IPS-NIHi7 (cell line): Measurements from ENCODE around the gene SLC25A13.
"Not testable (repeated sequence)": the region's sequence is repeated elsewhere in the genome, so short reads cannot be mapped to it uniquely, and the experiment has no call there.

ENCODE experiments used
- DNase-seq: peaks from one replicate; pipeline ENCODE4 v3.0.0; 2012; ENCODE audit warnings: mixed read lengths; ENCODE audit errors: extremely low spot score

SLC25A13 gene

DNA sequence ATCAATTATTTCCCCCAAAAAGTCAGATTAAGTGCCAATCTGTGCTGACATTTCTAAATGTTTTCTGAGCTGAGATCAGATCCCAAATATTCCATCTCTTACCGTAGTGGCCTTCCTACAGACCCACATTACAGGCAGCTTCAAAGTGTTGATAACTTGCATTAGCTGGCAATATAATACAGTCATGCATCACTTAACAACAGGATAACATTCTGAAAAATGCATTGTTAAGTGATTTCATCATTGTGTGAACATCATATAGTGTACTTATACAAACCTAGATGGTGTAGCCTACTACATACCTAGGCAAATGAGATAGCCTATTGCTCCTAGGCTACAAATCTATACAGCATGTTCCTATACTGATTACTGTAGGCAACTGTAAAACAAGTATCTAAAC is 22.4 kb downstream of the SLC25A13 start:
- no peak for DNase-seq

- DNase-seq = no peak
Observed at GRCh38 chr7:96297876-96298275, 24.0 kb downstream of the SLC25A13 start.

GRCh38 chr7:96297446-96297845 is 24.5 kb downstream of the SLC25A13 start:
- not testable (repeated sequence) for DNase-seq

- DNase-seq = not testable (repeated sequence)
Observed at GRCh38 chr7:96293911-96294310, 28.0 kb downstream of the SLC25A13 start.

DNA sequence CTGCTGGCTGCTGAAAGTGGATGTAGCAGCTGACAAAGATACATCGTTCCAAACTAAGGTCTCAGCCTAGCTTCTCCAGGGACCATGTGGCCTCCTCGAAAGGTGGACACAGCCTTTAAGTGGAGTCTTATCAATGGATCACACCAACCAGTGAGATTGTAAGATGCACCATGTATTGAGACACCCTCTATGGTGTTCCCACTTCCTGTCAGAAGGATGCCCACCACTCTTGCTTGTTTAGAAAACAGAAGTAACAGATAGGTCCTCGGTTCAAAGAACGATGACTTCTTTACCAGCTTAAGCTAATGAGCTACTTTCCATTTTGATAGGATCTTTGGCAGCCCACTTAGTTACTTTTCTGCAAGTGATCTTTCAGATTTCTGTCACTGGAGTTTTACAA is 34.3 kb downstream of the SLC25A13 start:
- no peak for DNase-seq

- DNase-seq = no peak
Observed at GRCh38 chr7:96287132-96287531, 34.8 kb downstream of the SLC25A13 start.

GRCh38 chr7:96285579-96285978 is 36.3 kb downstream of the SLC25A13 start:
- no peak for DNase-seq

DNA sequence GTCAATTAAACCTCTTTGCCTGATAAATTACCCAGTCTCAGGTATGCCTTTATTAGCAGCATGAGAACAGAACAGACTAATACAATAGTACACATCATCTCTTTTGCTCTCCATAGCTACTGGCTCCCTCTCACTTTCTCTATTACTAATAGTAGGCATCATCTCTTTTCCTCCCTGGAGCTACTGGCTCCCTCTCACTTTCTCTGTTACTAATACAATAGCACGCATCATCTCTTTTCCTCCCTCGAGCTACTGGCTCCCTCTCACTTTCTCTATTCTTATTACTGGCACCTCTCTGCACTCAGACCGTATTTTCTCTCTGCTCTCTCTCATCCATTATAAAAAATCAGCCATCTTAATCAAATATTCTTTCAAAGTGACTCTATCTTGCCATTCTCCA is 37.1 kb downstream of the SLC25A13 start:
- no peak for DNase-seq

- no peak for DNase-seq
Observed at GRCh38 chr7:96284240-96284639, 37.7 kb downstream of the SLC25A13 start.

GRCh38 chr7:96282835-96283234 is 39.1 kb downstream of the SLC25A13 start:
- DNase-seq = no peak

DNA sequence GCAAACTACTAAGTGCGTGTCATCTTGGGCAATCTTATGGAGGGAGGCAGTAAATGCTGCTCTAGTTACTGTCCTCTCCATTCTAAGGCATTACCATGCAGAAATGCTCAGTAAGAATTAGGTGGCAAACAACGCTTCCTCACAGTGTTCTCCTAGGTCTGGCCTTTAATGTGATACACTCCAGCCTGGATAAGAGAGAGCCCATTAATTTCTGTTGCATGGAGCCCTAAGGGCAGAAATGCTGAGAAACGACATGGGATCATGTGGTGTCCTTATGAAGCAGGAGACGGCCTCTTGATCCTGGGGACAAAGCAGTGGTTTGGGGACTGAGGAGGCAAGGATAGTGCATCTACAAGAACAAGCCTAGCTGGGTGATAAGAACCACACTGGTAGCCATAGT is 44.0 kb downstream of the SLC25A13 start:
- no peak for DNase-seq

GRCh38 chr7:96276019-96276418 is 45.9 kb downstream of the SLC25A13 start:
- DNase-seq = no peak

DNA sequence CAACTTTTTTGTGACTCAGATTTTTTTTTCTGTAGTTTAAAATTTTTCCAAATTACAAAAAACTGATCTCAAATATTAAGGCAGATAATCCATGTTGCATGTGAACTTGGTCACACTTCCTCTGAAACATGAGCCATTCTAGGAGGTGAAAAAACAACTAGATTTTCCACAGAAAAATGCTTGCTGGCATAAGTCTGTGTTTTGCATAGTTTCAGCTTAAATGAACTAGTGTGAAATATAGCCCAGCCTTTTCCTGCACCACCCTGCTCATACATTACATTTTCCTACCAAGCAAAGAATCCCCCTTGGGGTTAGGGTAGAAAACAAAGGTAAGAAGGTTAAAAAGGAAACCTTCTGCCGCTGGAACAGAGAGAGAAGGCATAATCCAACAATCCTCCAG is 48.2 kb downstream of the SLC25A13 start:
- no peak for DNase-seq

- DNase-seq = no peak
Observed at GRCh38 chr7:96269246-96269994, 52.5 kb downstream of the SLC25A13 start.

GRCh38 chr7:96266580-96266979 is 55.3 kb downstream of the SLC25A13 start:
- DNase-seq = no peak

GRCh38 chr7:96266015-96266414 is 55.9 kb downstream of the SLC25A13 start:
- DNase-seq = no peak

- no peak for DNase-seq
Observed at GRCh38 chr7:96253964-96254363, 67.9 kb downstream of the SLC25A13 start.

DNA sequence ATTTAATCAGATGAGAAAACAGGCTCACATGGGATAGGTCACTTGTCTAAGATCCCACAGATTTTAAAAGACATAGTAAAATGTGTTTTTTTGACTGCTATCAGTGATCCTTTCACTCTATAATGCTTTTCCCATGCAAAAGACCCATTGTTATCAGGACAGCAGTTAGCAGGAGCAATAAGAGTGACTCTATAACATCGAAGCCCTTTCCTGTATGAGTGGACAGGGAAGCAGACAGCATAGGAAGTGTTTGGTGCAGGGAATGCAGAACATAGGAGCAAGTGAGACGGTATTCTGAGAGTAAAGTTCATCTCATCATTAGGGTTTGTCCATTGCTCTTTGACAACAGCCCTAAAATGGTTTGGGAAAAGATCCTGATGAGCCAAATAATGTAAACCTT is 68.5 kb downstream of the SLC25A13 start:
- DNase-seq = no peak

- no peak for DNase-seq
Observed at GRCh38 chr7:96250776-96251361, 71.0 kb downstream of the SLC25A13 start.

GRCh38 chr7:96248405-96248804 is 73.5 kb downstream of the SLC25A13 start:
- DNase-seq = no peak

DNA sequence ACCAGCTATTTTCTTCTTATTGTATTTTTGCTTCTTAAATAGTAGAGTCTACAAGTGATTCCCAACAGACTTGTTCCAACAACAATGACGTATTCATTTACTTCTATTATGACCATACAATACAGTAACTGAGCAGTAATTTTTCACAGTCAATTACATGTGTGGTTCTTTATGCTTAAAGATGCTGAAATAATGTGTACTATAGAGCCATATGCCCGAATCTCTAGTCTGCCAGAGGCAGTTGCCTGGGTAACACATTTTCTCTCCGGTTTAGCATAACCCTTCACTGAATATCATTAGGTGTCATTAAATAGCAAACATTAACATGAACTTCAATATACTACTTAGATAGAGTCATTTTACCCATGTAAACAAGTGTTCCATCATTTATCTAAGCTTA is 75.0 kb downstream of the SLC25A13 start:
- DNase-seq = no peak

- DNase-seq = no peak
Observed at GRCh38 chr7:96244992-96245292, 77.0 kb downstream of the SLC25A13 start.

DNA sequence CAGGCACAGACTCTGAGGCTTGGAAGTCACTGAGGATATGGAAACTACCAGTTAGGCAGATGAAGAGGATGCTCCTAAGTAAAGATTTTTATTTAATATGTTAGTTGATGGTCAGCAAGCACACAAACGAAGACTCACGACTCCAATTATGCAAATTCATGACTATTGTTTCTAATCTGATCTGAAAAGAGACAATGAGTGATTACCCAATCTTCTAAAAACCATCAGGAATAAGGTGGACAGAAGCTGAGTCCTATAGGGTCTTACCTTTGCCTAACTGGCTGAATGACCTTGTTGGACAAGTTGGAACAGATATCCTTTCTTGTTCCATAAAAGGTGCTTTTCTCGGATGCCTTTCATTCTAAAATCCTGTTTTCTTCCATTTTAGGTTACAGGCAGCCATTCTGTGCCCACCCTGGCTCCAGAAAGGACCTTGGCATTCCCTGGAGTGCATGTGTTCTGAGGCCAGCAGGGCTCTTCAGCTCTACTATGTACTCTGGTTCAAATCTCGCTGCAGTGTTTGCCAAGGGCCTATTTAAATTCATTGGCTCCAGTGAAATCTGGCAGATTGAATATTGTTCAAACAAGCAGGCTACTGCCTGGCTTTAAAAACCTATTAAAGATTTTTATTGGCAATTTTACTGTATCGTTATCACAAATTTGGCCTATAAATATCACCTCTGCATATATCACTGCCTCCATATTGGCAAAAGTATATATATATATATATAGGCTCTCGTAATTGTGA is 77.5 kb downstream of the SLC25A13 start:
- no peak for DNase-seq
